GM12864 (cell line): ENCODE measurements around the gene DIP2C.

Experiments
- DNase-seq: peaks from one replicate; pipeline ENCODE4 v3.0.0-alpha.2; 2011; ENCODE audit warnings: low read depth
- H3K4me3 ChIP-seq: 2 replicates; pipeline ENCODE4 v1.5.1; 2011; ENCODE audit warnings: mild to moderate bottlenecking, low read depth, low read length, control low read depth
- CTCF ChIP-seq: IDR thresholded peaks from 2 replicates; pipeline ENCODE4 v1.5.1; 2011; ENCODE audit warnings: low read depth, mild to moderate bottlenecking, moderate library complexity, low read length, control low read depth, inconsistent platforms; ENCODE audit errors: missing control alignments

Gene DIP2C

GRCh38 chr10:336247-336646, 353.2 kb downstream of the DIP2C start:
- no peak for TF ChIP-seq CTCF
- H3K4me3 ChIP-seq = no peak overlapping the region
- no peak for DNase-seq

GRCh38 chr10:335151-335800, 354.2 kb downstream of the DIP2C start:
- H3K4me3 ChIP-seq = no peak overlapping the region
- TF ChIP-seq CTCF = no peak
- DNase-seq = no peak

- TF ChIP-seq CTCF = no peak
- H3K4me3 ChIP-seq = no peak overlapping the region
- DNase-seq = no peak
Observed at GRCh38 chr10:331186-331585, 358.3 kb downstream of the DIP2C start.

- H3K4me3 ChIP-seq = peak overlapping the region; percentile 5
- TF ChIP-seq CTCF = no peak
- DNase-seq = no peak
Observed at GRCh38 chr10:329361-330099, 359.9 kb downstream of the DIP2C start.

- no peak for DNase-seq
- TF ChIP-seq CTCF = no peak
- H3K4me3 ChIP-seq = no peak overlapping the region
Observed at GRCh38 chr10:327889-328852, 361.3 kb downstream of the DIP2C start.

- TF ChIP-seq CTCF = no peak
- no peak overlapping the region for H3K4me3 ChIP-seq
- DNase-seq = no peak
Observed at GRCh38 chr10:326894-327635, 362.4 kb downstream of the DIP2C start.
